SK-N-MC (cell line): ENCODE measurements around the gene NT5DC4.

Experiments
- EZH2 ChIP-seq: fragments of 200-600 bp; sonication (generic); IDR thresholded peaks from one replicate; pipeline ENCODE4 v1.6.1; 2017; ENCODE audit warnings: antibody characterized with exemption
- POLR2AphosphoS5 ChIP-seq: IDR thresholded peaks from 2 replicates; pipeline ENCODE4 v1.6.1; 2012; ENCODE audit warnings: mild to moderate bottlenecking, low read depth, low read length, borderline replicate concordance

GRCh38 chr2:112680666-112681101 is 40.1 kb upstream of the NT5DC4 start:
- TF ChIP-seq EZH2 (no peak), POLR2AphosphoS5 (no peak)
